Kidney (tissue), 14 donors: ENCODE results near the gene DNAH3. TPM values are rescaled to one million over a fixed set of nuclear protein-coding genes. Genes with fewer than 3 reads are reported as not detected.
A peak's percentile ranks its signal among the peaks of the same experiment; 100 is the strongest.

Source experiments
- DNase-seq, 5 donors: peaks; one replicate each; pipeline ENCODE4 v3.0.0-alpha.2; 2013 to 2020
- FAIRE-seq: peaks from 2 replicates; lab custom pipeline; 2012; peaks lifted over from hg19 to GRCh38; lab: Jason Lieb, UNC
- H3K27ac ChIP-seq, 2 donors: one replicate each; pipeline ENCODE4 v1.7.0; 2013; ENCODE audit warnings: low read depth in 2 of 2, low read length in 2 of 2, inconsistent platforms in 1 of 2
- H3K27me3 ChIP-seq: one replicate; pipeline ENCODE4 v1.7.1; 2013; ENCODE audit warnings: low read length, inconsistent platforms; ENCODE audit not compliant: control insufficient read depth, insufficient read depth
- H3K36me3 ChIP-seq, 3 donors: one replicate each; pipeline versions ENCODE4 v1.7.0 to v1.7.1; 2013; ENCODE audit warnings: low read length in 3 of 3, control low read depth in 1 of 3, inconsistent platforms in 1 of 3; ENCODE audit not compliant: insufficient read depth in 3 of 3, control insufficient read depth in 2 of 3
- H3K4me1 ChIP-seq, 3 donors: one replicate each; pipeline versions ENCODE4 v1.7.0 to v1.7.1; 2013; ENCODE audit warnings: low read length in 3 of 3, inconsistent platforms in 1 of 3, low read depth in 1 of 3; ENCODE audit not compliant: control insufficient read depth in 2 of 3, insufficient read depth in 2 of 3
- H3K4me3 ChIP-seq, 3 donors: one replicate each; pipeline versions ENCODE4 v1.7.0 to v1.8.1; 2013; ENCODE audit warnings: low read length in 3 of 3, control low read depth in 1 of 3, inconsistent platforms in 1 of 3
- H3K9ac ChIP-seq, 3 donors: one replicate each; pipeline versions ENCODE4 v1.7.0 to v1.7.1; 2013; ENCODE audit warnings: low read length in 3 of 3, control low read depth in 1 of 3, inconsistent platforms in 1 of 3
- H3K9me3 ChIP-seq, 3 donors: one replicate each; pipeline versions ENCODE4 v1.7.0 to v1.7.1; 2013; ENCODE audit warnings: low read length in 3 of 3, control low read depth in 1 of 3, inconsistent platforms in 1 of 3; ENCODE audit not compliant: control insufficient read depth in 2 of 3, insufficient read depth in 1 of 3
- CTCF ChIP-seq: IDR thresholded peaks from 3 replicates; pipeline ENCODE4 v1.5.1; 2012; ENCODE audit warnings: mild to moderate bottlenecking, moderate library complexity, borderline replicate concordance; ENCODE audit not compliant: insufficient read depth; ENCODE audit errors: extremely low read depth
- intact Hi-C: fragments of 100-400 bp; cut with DNase I; formaldehyde crosslinking; loops from one replicate; pipeline ENCODE4 v1.11.1; 2022
- polyA plus RNA-seq: library from polyadenylated mRNA; stranded (reverse); fragments of 350-450 nt; fragmentation: Illumina TruSeq; extraction: RNeasy Lipid Tissue Mini Kit (QIAGEN cat#74804); gene quantifications from one replicate; pipeline ENCODE4 v1.2.3, GENCODE V29; 2014; ENCODE audit warnings: low read depth, low replicate concordance; ENCODE audit not compliant: insufficient read depth
- total RNA-seq: library from RNA; stranded (reverse); fragmentation: NEBNext Ultra II Directional; extraction: Animal tissue kit (Norgen Biotek cat#: 25700); gene quantifications from one replicate; pipeline ENCODE4 v1.2.1, GENCODE V29; 2021
- donor health status: control.
- donor health status: control.
- donor health status: control.
- donor health status: control.
- donor health status: control.
- donor health status: DM: yes; HTN: yes; CAD: no.
- donor health status: Normal renal cell carcinoma (clear cell type).

The DNAH3 gene
- total and polyA plus RNA-seq, 2 donors from 2014 or later: 0.19 to 0.57 TPM

GRCh38 chr16:21159281-21159951, 8.8 kb upstream of the DNAH3 start:
- Histone ChIP-seq H3K36me3 (no peaks in the 10 kb centered on the region), H3K9me3 (no peaks in the 10 kb centered on the region), H3K27ac (peak overlapping the region; percentile 26 to 41), H3K27me3 (no peaks in the 10 kb centered on the region), H3K9ac (peak overlapping the region; percentile 29 to 67 (median 53)), H3K4me3 (peak overlapping the region; percentile 68 to 84 (median 80)), H3K4me1 (peaks cover 0 to 23% (median 21%) of the 10 kb centered on the region in 3 donors)
- DNase-seq (peak; percentile 29 to 89 (median 66)), FAIRE-seq (no peak)
- intact Hi-C loops: no loop called here
- TF ChIP-seq CTCF: no peak

- Histone ChIP-seq H3K4me1 (peaks cover 0 to 23% (median 21%) of the 10 kb centered on the region in 3 donors), H3K36me3 (no peaks in the 10 kb centered on the region), H3K27ac (peak within 1 kb of the TSS; percentile 26 to 41), H3K4me3 (peak within 1 kb of the TSS; percentile 68 to 84 (median 80)), H3K9ac (peak within 1 kb of the TSS; percentile 29 to 67 (median 53)), H3K9me3 (no peaks in the 10 kb centered on the region), H3K27me3 (no peaks in the 10 kb centered on the region)
- FAIRE-seq: no peak
- DNase-seq: peak; percentile 74 to 95 (median 87)
- no peak for TF ChIP-seq CTCF
- intact Hi-C loops: no loop called here
Observed at GRCh38 chr16:21158208-21159110, 7.8 kb upstream of the DNAH3 start, which contains the start of gene LDAF1. LDAF1 (plus strand) TSS chr16:21158674; CDS start chr16:21161183, 2,509 bp downstream.

- Histone ChIP-seq H3K4me1 (peaks cover 0 to 17% (median 15%) of the 10 kb centered on the region in 3 donors), H3K4me3 (peak overlapping the region in 1 of 3 donors; percentile 84), H3K9ac (peak overlapping the region in 1 of 3 donors; percentile 53), H3K36me3 (no peaks in the 10 kb centered on the region), H3K9me3 (no peaks in the 10 kb centered on the region), H3K27me3 (no peaks in the 10 kb centered on the region), H3K27ac (no peak overlapping the region)
- TF ChIP-seq CTCF: no peak
- DNase-seq (peak in 1 of 5 donors; percentile 48), FAIRE-seq (no peak)
- intact Hi-C loops: no loop called here
Observed at GRCh38 chr16:21157632-21158031, 7.0 kb upstream of the DNAH3 start.
